Measurements from ENCODE around the gene TMEM273. TPM values are rescaled to one million over a fixed set of nuclear protein-coding genes. Genes with fewer than 3 reads are reported as not detected.

The TMEM273 gene
- total RNA-seq, 1 donor from 2014 or later, result not detected

GRCh38 chr10:49174926-49175500 lies 13.2 kb downstream of the TMEM273 start:
- Mint-ChIP-seq H3K4me1 (ENCODE audit: unreplicated experiment) (peaks cover 5% of the 10 kb centered on the region), H3K4me3 (ENCODE audit: unreplicated experiment) (no peak overlapping the region), H3K27me3 (ENCODE audit: unreplicated experiment) (no peaks in the 10 kb centered on the region), H3K27ac (ENCODE audit: unreplicated experiment) (no peak overlapping the region), H3K9me3 (ENCODE audit: unreplicated experiment) (no peaks in the 10 kb centered on the region), H3K36me3 (ENCODE audit: unreplicated experiment) (no peaks in the 10 kb centered on the region)
- no peak for DNase-seq (ENCODE audit: extremely low spot score, unreplicated experiment)
- TF ChIP-seq CTCF (IDR thresholded peaks at IDR 0.05), result no peak

- Mint-ChIP-seq H3K4me1 (ENCODE audit: unreplicated experiment) (peaks cover 5% of the 10 kb centered on the region), H3K36me3 (ENCODE audit: unreplicated experiment) (no peaks in the 10 kb centered on the region), H3K9me3 (ENCODE audit: unreplicated experiment) (no peaks in the 10 kb centered on the region), H3K27me3 (ENCODE audit: unreplicated experiment) (no peaks in the 10 kb centered on the region), H3K27ac (ENCODE audit: unreplicated experiment) (no peak overlapping the region), H3K4me3 (ENCODE audit: unreplicated experiment) (no peak overlapping the region)
- no peak for DNase-seq (ENCODE audit: extremely low spot score, unreplicated experiment)
- TF ChIP-seq CTCF (IDR thresholded peaks at IDR 0.05), result no peak
Measured at GRCh38 chr10:49174261-49174925, 13.8 kb downstream of the TMEM273 start.

- H3K4me1 Mint-ChIP-seq (ENCODE audit: unreplicated experiment), result peaks cover 5% of the 10 kb centered on the region
- no peak for TF ChIP-seq CTCF (IDR thresholded peaks at IDR 0.05)
- no peak overlapping the region for H3K27ac Mint-ChIP-seq (ENCODE audit: unreplicated experiment)
- no peak for DNase-seq (ENCODE audit: extremely low spot score, unreplicated experiment)
- no peaks in the 10 kb centered on the region for H3K9me3 Mint-ChIP-seq (ENCODE audit: unreplicated experiment)
- no peak overlapping the region for H3K4me3 Mint-ChIP-seq (ENCODE audit: unreplicated experiment)
- no peaks in the 10 kb centered on the region for H3K36me3 Mint-ChIP-seq (ENCODE audit: unreplicated experiment)
- no peaks in the 10 kb centered on the region for H3K27me3 Mint-ChIP-seq (ENCODE audit: unreplicated experiment)
Measured at GRCh38 chr10:49173853-49174252, 14.3 kb downstream of the TMEM273 start.

- H3K27ac Mint-ChIP-seq (ENCODE audit: unreplicated experiment), result no peak overlapping the region
Measured at GRCh38 chr10:49173201-49173772, 14.9 kb downstream of the TMEM273 start.

More at GRCh38 chr10:49173201-49173772, 14.9 kb downstream of the TMEM273 start:
- peaks cover 5% of the 10 kb centered on the region for H3K4me1 Mint-ChIP-seq (ENCODE audit: unreplicated experiment)
- no peak for DNase-seq (ENCODE audit: extremely low spot score, unreplicated experiment)
- H3K9me3 Mint-ChIP-seq (ENCODE audit: unreplicated experiment), result no peaks in the 10 kb centered on the region
- H3K27me3 Mint-ChIP-seq (ENCODE audit: unreplicated experiment), result no peaks in the 10 kb centered on the region
- no peaks in the 10 kb centered on the region for H3K36me3 Mint-ChIP-seq (ENCODE audit: unreplicated experiment)
- no peak overlapping the region for H3K4me3 Mint-ChIP-seq (ENCODE audit: unreplicated experiment)
- TF ChIP-seq CTCF (IDR thresholded peaks at IDR 0.05), result no peak
